Keratinocyte (primary cell): ENCODE measurements around the gene CREB3. TPM values are rescaled to one million over a fixed set of nuclear protein-coding genes. Genes with fewer than 3 reads are reported as not detected.
A peak's percentile ranks its signal among the peaks of the same experiment; 100 is the strongest.

Experiments used
- DNase-seq: peaks from one replicate; pipeline ENCODE4 v3.0.0-alpha.2; 2011; ENCODE audit warnings: low read depth, missing footprints, low spot score
- FAIRE-seq: peaks from 2 replicates; lab custom pipeline; 2011; peaks lifted over from hg19 to GRCh38; lab: Jason Lieb, UNC
- H2AFZ ChIP-seq: 2 replicates; pipeline ENCODE4 v1.6.0; 2012; ENCODE audit warnings: low read length, control low read depth, inconsistent platforms; ENCODE audit not compliant: control insufficient read depth
- H3K27ac ChIP-seq: 2 replicates; pipeline ENCODE4 v1.5.1; 2011; ENCODE audit warnings: low read length; ENCODE audit not compliant: control insufficient read depth, insufficient read depth
- H3K27me3 ChIP-seq: 3 replicates; pipeline ENCODE4 v1.6.0; 2011; ENCODE audit warnings: low read length; ENCODE audit not compliant: control insufficient read depth, insufficient read depth; ENCODE audit errors: extremely low read depth
- H3K36me3 ChIP-seq, 2 experiments: 2 replicates in 1 of 2; 3 replicates in 1 of 2; pipeline ENCODE4 v1.5.1; 2011; ENCODE audit warnings: low read length in 2 of 2, mild to moderate bottlenecking in 1 of 2; ENCODE audit not compliant: control insufficient read depth in 2 of 2, insufficient read depth in 2 of 2; ENCODE audit errors: extremely low read depth in 1 of 2
- H3K4me1 ChIP-seq: 3 replicates; pipeline ENCODE4 v1.5.1; 2011; ENCODE audit warnings: low read length; ENCODE audit not compliant: control insufficient read depth, insufficient read depth; ENCODE audit errors: extremely low read depth
- H3K4me2 ChIP-seq: 3 replicates; pipeline ENCODE4 v1.6.0; 2011; ENCODE audit warnings: low read depth, low read length; ENCODE audit not compliant: control insufficient read depth, insufficient read depth; ENCODE audit errors: extremely low read depth
- H3K4me3 ChIP-seq, 3 experiments: fragments of 200-600 bp in 1 of 3; sonication (generic) in 1 of 3; 2 replicates in 2 of 3; 3 replicates in 1 of 3; pipeline ENCODE4 v1.5.1; 2011 to 2016; ENCODE audit warnings: low read length in 3 of 3, mild to moderate bottlenecking in 3 of 3, control low read depth in 2 of 3, inconsistent platforms in 1 of 3, low read depth in 1 of 3, mixed read lengths in 1 of 3, mixed run types in 1 of 3, moderate library complexity in 1 of 3; ENCODE audit not compliant: control insufficient read depth in 2 of 3, insufficient read depth in 2 of 3; ENCODE audit errors: extremely low read depth in 1 of 3
- H3K79me2 ChIP-seq: 2 replicates; pipeline ENCODE4 v1.6.0; 2012; ENCODE audit warnings: low read length; ENCODE audit not compliant: control insufficient read depth, insufficient read depth
- H3K9ac ChIP-seq: 3 replicates; pipeline ENCODE4 v1.6.0; 2011; ENCODE audit warnings: low read length; ENCODE audit not compliant: control insufficient read depth, insufficient read depth; ENCODE audit errors: extremely low read depth
- H3K9me1 ChIP-seq: 3 replicates; pipeline ENCODE4 v1.6.0; 2011; ENCODE audit warnings: low read length; ENCODE audit not compliant: control insufficient read depth, insufficient read depth; ENCODE audit errors: extremely low read depth
- H3K9me3 ChIP-seq: 2 replicates; pipeline ENCODE4 v1.5.1; 2012; ENCODE audit warnings: low read depth, low read length; ENCODE audit not compliant: control insufficient read depth
- H4K20me1 ChIP-seq: 3 replicates; pipeline ENCODE4 v1.6.0; 2011; ENCODE audit warnings: low read length; ENCODE audit not compliant: control insufficient read depth, insufficient read depth; ENCODE audit errors: extremely low read depth
- CTCF ChIP-seq, 3 experiments: IDR thresholded peaks in 1 of 3; conservative IDR thresholded peaks in 1 of 3; optimal IDR thresholded peaks in 1 of 3; 2 replicates in 2 of 3; 3 replicates in 1 of 3; pipeline versions ENCODE3 to v1.5.1; 2011; ENCODE audit warnings: low read length in 3 of 3, mild to moderate bottlenecking in 3 of 3, moderate library complexity in 2 of 3, control low read depth in 1 of 3, inconsistent platforms in 1 of 3; ENCODE audit not compliant: insufficient read depth in 2 of 3; ENCODE audit errors: extremely low read depth in 1 of 3
- EZH2 ChIP-seq: IDR thresholded peaks from one replicate; pipeline ENCODE4 v1.6.1; 2012; ENCODE audit warnings: inconsistent platforms, mild to moderate bottlenecking, low read length, moderate library complexity
- dilution Hi-C: fragments of 300-500 bp; cut with MboI; formaldehyde crosslinking; loops from one replicate; pipeline ENCODE4 v1.7.0; 2020; ENCODE audit warnings: low sequenced_read_pairs; ENCODE audit not compliant: extremely low pct_ligation_motif_present
- polyA plus RNA-seq, 5 experiments: library from polyadenylated mRNA; depleted of rRNA in 3 of 5; stranded (reverse) in 3 of 5; stranded (forward) in 1 of 5; unstranded in 1 of 5; fragments of >200 nt; gene quantifications; 1 replicate in 1 of 5; 2 replicates in 3 of 5; 3 replicates in 1 of 5; pipeline versions ENCODE4 v1.2.1 to v1.2.3, GENCODE V29; 2011 to 2012; ENCODE audit warnings: missing spikeins in 2 of 5, low read depth in 1 of 5, low replicate concordance in 1 of 5

The CREB3 gene
- polyA plus RNA-seq, 1 donor (not counting 4 experiments of a cell fraction or from before 2014, with no cell fraction given), result 24.6 TPM

GRCh38 chr9:35755071-35755470 is 22.6 kb downstream of the CREB3 start:
- DNase-seq (no peak), FAIRE-seq (no peak)
- H3K9me1 ChIP-seq, result no peaks in the 10 kb centered on the region
- dilution Hi-C loops, result no loop called here
- H3K79me2 ChIP-seq, result peaks cover 4% of the 10 kb centered on the region
- H2AFZ ChIP-seq, result no peak overlapping the region
- no peaks in the 10 kb centered on the region for H3K27me3 ChIP-seq
- no peak overlapping the region for H3K4me3 ChIP-seq
- H3K9ac ChIP-seq, result no peak overlapping the region
- no peaks in the 10 kb centered on the region for H4K20me1 ChIP-seq
- no peaks in the 10 kb centered on the region for H3K9me3 ChIP-seq
- TF ChIP-seq CTCF (optimal IDR thresholded peaks at IDR 0.05 in 1 of 3, IDR thresholded peaks at IDR 0.05 in 1 of 3, conservative IDR thresholded peaks at IDR 0.05 in 1 of 3; ENCODE audit: extremely low read depth in 1 of 3, insufficient read depth in 2 of 3, low read length in 3 of 3) (no peak), EZH2 (no peak)
- peaks cover 5% of the 10 kb centered on the region for H3K4me1 ChIP-seq
- H3K27ac ChIP-seq, result no peak overlapping the region
- H3K36me3 ChIP-seq, result peaks cover 24 to 29% of the 10 kb centered on the region in 2 experiments
- no peak overlapping the region for H3K4me2 ChIP-seq

- Histone ChIP-seq H3K36me3 (peaks cover 17 to 24% of the 10 kb centered on the region in 2 experiments), H3K4me2 (peak overlapping the region; percentile 86), H2AFZ (peak overlapping the region; percentile 71), H4K20me1 (no peaks in the 10 kb centered on the region), H3K4me1 (peaks cover 3% of the 10 kb centered on the region), H3K4me3 (peak overlapping the region; percentile 46 to 72 (median 66)), H3K9me3 (no peaks in the 10 kb centered on the region), H3K79me2 (peaks cover 1% of the 10 kb centered on the region), H3K9ac (peak overlapping the region; percentile 65), H3K27me3 (no peaks in the 10 kb centered on the region), H3K27ac (peak overlapping the region; percentile 26), H3K9me1 (no peaks in the 10 kb centered on the region)
- dilution Hi-C loops, result no loop called here
- DNase-seq (no peak), FAIRE-seq (no peak)
- TF ChIP-seq EZH2 (no peak), CTCF (optimal IDR thresholded peaks at IDR 0.05 in 1 of 3, IDR thresholded peaks at IDR 0.05 in 1 of 3, conservative IDR thresholded peaks at IDR 0.05 in 1 of 3; ENCODE audit: extremely low read depth in 1 of 3, insufficient read depth in 2 of 3, low read length in 3 of 3) (peak; percentile 67 to 78 (median 77))
These were observed 24.1 kb downstream of the CREB3 start for GRCh38 chr9:35756275-35757225.
